Choroid plexus epithelial cell (primary cell): ENCODE results near the gene PARD3.

Source experiments
- DNase-seq: peaks from one replicate; pipeline ENCODE4 v3.0.0-alpha.2; 2010; ENCODE audit warnings: low read depth
- H3K4me3 ChIP-seq: 2 replicates; pipeline ENCODE4 v1.5.1; 2011; ENCODE audit warnings: low read depth, mild to moderate bottlenecking, control low read depth, low read length, moderate library complexity
- TF ChIP-seq, protein P1 (sequence below): conservative IDR thresholded peaks from 2 replicates; pipeline ENCODE4 v1.5.1; 2011; ENCODE audit warnings: low read depth, mild to moderate bottlenecking, control low read depth, inconsistent platforms, low read length, moderate library complexity

PARD3 gene

DNA sequence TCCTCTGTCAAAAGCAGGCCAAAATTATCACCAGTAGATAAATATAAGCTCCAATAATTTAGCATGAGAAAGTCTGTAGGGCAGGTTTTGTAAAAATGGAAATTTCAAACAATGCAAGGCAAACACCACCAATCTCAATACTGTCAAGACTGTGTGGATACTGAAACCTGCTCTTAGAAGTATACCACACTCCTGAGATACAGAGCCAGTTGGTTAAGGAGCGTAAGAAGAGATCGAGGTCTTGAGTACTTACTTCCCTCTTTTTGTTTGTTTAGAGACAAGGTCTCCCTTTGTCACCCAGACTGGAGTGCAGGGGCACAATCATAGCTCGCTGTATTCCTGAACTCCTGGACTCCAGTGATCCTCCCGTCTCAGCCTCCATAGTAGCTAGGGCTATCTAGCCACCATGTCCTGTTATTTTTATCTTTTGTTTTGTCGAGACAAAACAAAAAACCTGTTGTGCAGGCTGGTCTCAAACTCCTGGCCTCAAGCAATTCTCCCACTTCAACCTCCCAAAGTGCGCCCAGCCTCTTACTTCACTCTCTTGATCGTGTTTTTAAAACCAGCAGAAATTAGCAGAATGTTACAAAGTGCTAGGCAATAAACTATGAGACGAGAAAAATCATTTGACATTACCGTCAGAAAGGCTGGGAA is 205.7 kb downstream of the PARD3 start:
- TF ChIP-seq, protein P1, sequence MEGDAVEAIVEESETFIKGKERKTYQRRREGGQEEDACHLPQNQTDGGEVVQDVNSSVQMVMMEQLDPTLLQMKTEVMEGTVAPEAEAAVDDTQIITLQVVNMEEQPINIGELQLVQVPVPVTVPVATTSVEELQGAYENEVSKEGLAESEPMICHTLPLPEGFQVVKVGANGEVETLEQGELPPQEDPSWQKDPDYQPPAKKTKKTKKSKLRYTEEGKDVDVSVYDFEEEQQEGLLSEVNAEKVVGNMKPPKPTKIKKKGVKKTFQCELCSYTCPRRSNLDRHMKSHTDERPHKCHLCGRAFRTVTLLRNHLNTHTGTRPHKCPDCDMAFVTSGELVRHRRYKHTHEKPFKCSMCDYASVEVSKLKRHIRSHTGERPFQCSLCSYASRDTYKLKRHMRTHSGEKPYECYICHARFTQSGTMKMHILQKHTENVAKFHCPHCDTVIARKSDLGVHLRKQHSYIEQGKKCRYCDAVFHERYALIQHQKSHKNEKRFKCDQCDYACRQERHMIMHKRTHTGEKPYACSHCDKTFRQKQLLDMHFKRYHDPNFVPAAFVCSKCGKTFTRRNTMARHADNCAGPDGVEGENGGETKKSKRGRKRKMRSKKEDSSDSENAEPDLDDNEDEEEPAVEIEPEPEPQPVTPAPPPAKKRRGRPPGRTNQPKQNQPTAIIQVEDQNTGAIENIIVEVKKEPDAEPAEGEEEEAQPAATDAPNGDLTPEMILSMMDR = no peak
- no peak for DNase-seq
- H3K4me3 ChIP-seq = no peak overlapping the region

DNA sequence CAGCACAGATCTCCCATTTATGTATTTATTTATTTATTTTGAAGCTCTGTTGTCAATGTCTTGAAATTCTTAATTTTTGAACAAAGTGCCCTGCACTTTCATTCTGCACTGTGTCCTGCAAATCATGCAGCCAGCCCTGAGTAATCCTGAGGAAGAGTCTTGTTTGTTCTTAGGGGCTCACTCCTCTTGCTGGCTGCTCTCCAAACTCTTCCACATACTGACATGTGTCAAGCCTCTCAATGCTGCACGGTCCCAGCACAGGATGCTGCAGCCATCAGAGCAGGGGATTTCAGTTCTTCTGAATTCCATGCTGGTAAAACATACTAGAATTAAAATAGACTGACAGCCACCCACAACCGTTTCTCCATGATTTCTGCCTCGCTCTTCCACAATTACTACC is 207.2 kb downstream of the PARD3 start:
- H3K4me3 ChIP-seq = no peak overlapping the region
- TF ChIP-seq, protein P1 = no peak
- DNase-seq = no peak

DNA sequence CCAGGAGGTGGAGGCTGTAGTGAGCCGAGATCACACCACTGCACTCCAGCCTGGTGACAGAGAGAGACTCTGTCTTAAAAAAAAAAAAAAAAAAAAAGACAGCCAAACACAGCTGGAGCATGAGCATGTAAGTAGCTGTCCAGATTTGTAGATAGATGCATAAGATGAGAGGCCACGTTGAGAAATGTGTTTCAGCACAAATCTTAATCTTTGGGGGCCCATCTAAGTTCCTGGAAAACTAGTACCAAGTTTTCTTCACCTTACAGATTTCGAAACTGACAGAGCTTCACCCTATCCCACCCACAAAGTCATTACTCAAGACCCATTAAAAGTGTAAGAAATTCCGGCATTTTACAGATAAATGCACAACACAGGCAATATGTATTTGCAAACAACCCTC is 208.2 kb downstream of the PARD3 start:
- TF ChIP-seq, protein P1 = no peak
- DNase-seq = no peak
- no peak overlapping the region for H3K4me3 ChIP-seq

- TF ChIP-seq, protein P1 = no peak
- DNase-seq = no peak
Observed at GRCh38 chr10:34602478-34602877, 212.6 kb downstream of the PARD3 start.

DNA sequence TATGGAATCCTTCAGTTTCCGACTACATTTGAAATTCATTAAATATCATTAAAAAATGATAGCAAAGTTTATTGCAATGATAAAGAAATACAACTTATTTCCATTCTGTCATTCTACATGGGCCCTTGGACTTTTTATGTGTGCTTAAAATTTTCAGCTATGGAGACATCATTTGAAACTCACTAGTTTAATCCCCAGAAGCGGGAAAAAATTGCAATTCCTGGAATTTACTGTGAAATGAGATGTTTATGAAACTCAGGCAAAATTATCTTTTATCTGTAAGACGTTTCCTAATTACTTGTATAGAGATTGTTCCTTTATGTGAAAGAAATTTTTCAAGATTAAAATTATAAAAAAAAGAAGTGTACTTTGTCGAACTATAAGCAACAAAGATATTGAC is 213.4 kb downstream of the PARD3 start:
- TF ChIP-seq, protein P1 = no peak
- H3K4me3 ChIP-seq = no peak overlapping the region
- DNase-seq = no peak

More at GRCh38 chr10:34602478-34602877, 212.6 kb downstream of the PARD3 start:
- H3K4me3 ChIP-seq = no peak overlapping the region

DNA sequence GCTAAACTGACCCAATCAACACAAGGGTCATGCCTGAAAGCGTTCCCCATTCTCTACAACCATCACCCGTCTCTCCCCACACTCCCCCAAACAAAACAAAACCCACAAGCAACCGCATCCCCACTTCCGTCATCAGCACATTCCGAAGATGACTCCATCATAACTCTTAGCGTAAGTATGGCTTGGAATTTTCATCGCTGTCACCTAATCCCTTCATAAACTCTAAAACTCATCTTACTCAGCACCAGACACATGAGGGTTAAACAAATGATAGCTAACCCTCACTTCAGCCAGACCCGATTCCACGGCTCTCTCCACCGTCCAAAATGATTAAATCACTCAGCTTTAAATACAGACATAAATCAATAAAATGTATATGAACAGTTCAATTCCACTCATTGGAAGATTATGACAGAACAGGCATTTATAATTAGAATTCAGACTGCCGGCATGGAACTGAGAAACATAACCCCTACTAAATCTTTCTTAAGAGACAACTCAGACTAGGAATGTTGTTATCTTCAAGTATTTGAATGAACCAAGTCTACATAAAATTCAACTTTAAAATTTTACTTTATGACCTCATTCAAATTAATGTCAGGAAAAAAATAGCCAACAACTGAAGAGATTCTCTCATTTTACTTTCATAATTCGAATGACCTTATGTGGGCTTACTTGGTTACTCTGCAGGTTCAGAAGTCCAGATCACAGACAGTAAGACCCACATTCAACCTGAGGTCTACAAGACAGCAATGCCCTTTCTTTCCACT is 215.9 kb downstream of the PARD3 start:
- H3K4me3 ChIP-seq = no peak overlapping the region
- TF ChIP-seq, protein P1 = no peak
- peak; percentile 59 for DNase-seq
